Uterus (tissue), 2 donors: ENCODE data around the gene ST3GAL6.

Source experiments
- CTCF ChIP-seq, 4 experiments: fragments of 200-600 bp in 2 of 4; fragments of 450-650 bp in 2 of 4; sonication (generic) in 2 of 4; IDR thresholded peaks; one replicate each; pipeline ENCODE4 v1.5.1; 2016 to 2019; ENCODE audit warnings: antibody characterized with exemption in 4 of 4, mild to moderate bottlenecking in 2 of 4, moderate library complexity in 1 of 4
- POLR2A ChIP-seq, 2 donors: fragments of 450-650 bp; IDR thresholded peaks; one replicate each; pipeline ENCODE4 v1.6.1; 2016; ENCODE audit warnings: antibody characterized with exemption in 2 of 2, mild to moderate bottlenecking in 1 of 2, moderate library complexity in 1 of 2

DNA sequence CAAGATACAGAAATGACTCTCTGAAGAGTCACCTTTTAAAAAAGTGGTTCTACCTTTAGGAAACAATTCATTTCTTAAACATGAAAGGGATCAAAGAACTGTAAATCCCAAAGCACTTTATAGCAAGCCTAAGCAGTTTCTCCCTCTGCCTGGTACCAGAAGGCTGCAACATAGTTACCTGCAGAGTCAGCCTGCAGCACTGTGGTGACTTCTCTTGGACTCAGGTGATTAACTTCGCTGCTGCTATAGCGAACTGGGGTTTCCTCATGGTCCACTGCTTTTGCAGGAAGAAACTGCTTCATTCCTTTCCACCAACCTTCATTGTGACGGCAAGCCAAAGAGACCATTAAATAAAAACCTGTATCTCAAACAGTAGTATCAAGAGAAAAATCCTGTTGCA, 37.3 kb downstream of the ST3GAL6 start:
- TF ChIP-seq CTCF (IDR thresholded peaks at IDR 0.05), result no peak
- no peak for TF ChIP-seq POLR2A (IDR thresholded peaks at IDR 0.05)
